GM18502 (cell line): ENCODE data around the gene OR14A2.
"Not testable (repeated sequence)": the region's sequence is repeated elsewhere in the genome, so short reads cannot be mapped to it uniquely, and the experiment has no call there.

Experiments used
- ATAC-seq: cut with Tn5 transposase; IDR thresholded peaks from one replicate; pipeline ENCODE4 v1.9.1; 2021; ENCODE audit warnings: mild to moderate bottlenecking; ENCODE audit not compliant: unreplicated experiment, poor library complexity

Gene OR14A2

GRCh38 chr1:247748041-247748440 lies at the start of gene OR14A2:
Gene OR14A2, minus strand, starts transcription at chr1:247748141.
- ATAC-seq, result no peak

GRCh38 chr1:247797518-247797917 lies 49.6 kb upstream of the OR14A2 start:
- ATAC-seq, result no peak

- ATAC-seq, result no peak
Measured at GRCh38 chr1:247769603-247770002, 21.7 kb upstream of the OR14A2 start.

GRCh38 chr1:247760456-247760855 lies 12.5 kb upstream of the OR14A2 start, which contains the start of gene OR1C1:
Gene OR1C1, minus strand, starts transcription at chr1:247760556. Its CDS starts 2,150 bp downstream, at chr1:247758406.
- no peak for ATAC-seq

- ATAC-seq, result not testable (repeated sequence)
Measured at GRCh38 chr1:247754311-247754710, 6.4 kb upstream of the OR14A2 start.

- no peak for ATAC-seq
Measured at GRCh38 chr1:247749870-247750269, 1.9 kb upstream of the OR14A2 start.

GRCh38 chr1:247747616-247748015 lies 325 bp downstream of the OR14A2 start:
- ATAC-seq, result no peak

- no peak for ATAC-seq
Measured at GRCh38 chr1:247746391-247746935, 1.5 kb downstream of the OR14A2 start.

GRCh38 chr1:247742215-247742760 lies 5.7 kb downstream of the OR14A2 start:
- ATAC-seq, result not testable (repeated sequence)

- no peak for ATAC-seq
Measured at GRCh38 chr1:247741756-247742155, 6.2 kb downstream of the OR14A2 start.

GRCh38 chr1:247740721-247741120 lies 7.2 kb downstream of the OR14A2 start:
- no peak for ATAC-seq

GRCh38 chr1:247738315-247738714 lies 9.6 kb downstream of the OR14A2 start, which contains the start of gene OR14K1:
Gene OR14K1, plus strand, starts transcription at chr1:247738615. Its CDS starts 0 bp downstream, at chr1:247738615.
- ATAC-seq, result no peak

- ATAC-seq, result no peak
Measured at GRCh38 chr1:247721222-247721621, 26.7 kb downstream of the OR14A2 start.

GRCh38 chr1:247716546-247716945 lies 31.4 kb downstream of the OR14A2 start, which contains the start of gene OR6F1:
Gene OR6F1, minus strand, starts transcription at chr1:247716646. Its CDS starts 3,891 bp downstream, at chr1:247712755.
- ATAC-seq, result no peak

GRCh38 chr1:247713753-247714152 lies 34.2 kb downstream of the OR14A2 start:
- no peak for ATAC-seq

GRCh38 chr1:247710681-247711080 lies 37.3 kb downstream of the OR14A2 start:
- ATAC-seq, result not testable (repeated sequence)

- no peak for ATAC-seq
Measured at GRCh38 chr1:247701338-247701737, 46.6 kb downstream of the OR14A2 start.

- peak; percentile 94 for ATAC-seq
Measured at GRCh38 chr1:247681288-247681897, 66.5 kb downstream of the OR14A2 start.

- no peak for ATAC-seq
Measured at GRCh38 chr1:247680171-247680570, 67.8 kb downstream of the OR14A2 start.

GRCh38 chr1:247679639-247680038 lies 68.3 kb downstream of the OR14A2 start, which contains the start of gene OR13G1:
Gene OR13G1, minus strand, starts transcription at chr1:247679739. Its CDS starts 6,698 bp downstream, at chr1:247673041.
- ATAC-seq, result no peak
